H9 (cell line): Measurements from ENCODE around the gene SFRP2. TPM values are rescaled to one million over a fixed set of nuclear protein-coding genes. Genes with fewer than 3 reads are reported as not detected.

ENCODE experiments used
- DNase-seq: peaks from one replicate; pipeline ENCODE4 v3.0.0-alpha.2; 2017
- H2AFZ ChIP-seq: one replicate; pipeline ENCODE4 v1.6.1; 2013; ENCODE audit warnings: mild to moderate bottlenecking, low read length, control low read depth, moderate library complexity
- H2AK5ac ChIP-seq: 2 replicates; pipeline ENCODE4 v1.6.1; 2013; ENCODE audit warnings: low read length, control low read depth, mixed read lengths; ENCODE audit not compliant: insufficient read length
- H2BK120ac ChIP-seq: one replicate; pipeline ENCODE4 v1.6.1; 2013; ENCODE audit warnings: low read depth, mild to moderate bottlenecking, low read length, control low read depth, inconsistent platforms; ENCODE audit not compliant: poor library complexity, severe bottlenecking
- H2BK12ac ChIP-seq: 2 replicates; pipeline ENCODE4 v1.6.1; 2013; ENCODE audit warnings: low read length, control low read depth, mixed read lengths, low read depth; ENCODE audit not compliant: insufficient read length
- H2BK15ac ChIP-seq: 2 replicates; pipeline ENCODE4 v1.6.1; 2013; ENCODE audit warnings: low read depth, low read length, control low read depth
- H2BK20ac ChIP-seq: one replicate; pipeline ENCODE4 v1.6.1; 2013; ENCODE audit warnings: low read depth, mild to moderate bottlenecking, low read length, control low read depth, inconsistent platforms; ENCODE audit not compliant: poor library complexity, severe bottlenecking
- H2BK5ac ChIP-seq: 2 replicates; pipeline ENCODE4 v1.6.1; 2013; ENCODE audit warnings: low read length, control low read depth, mixed read lengths; ENCODE audit not compliant: insufficient read length
- H3K14ac ChIP-seq: 2 replicates; pipeline ENCODE4 v1.6.1; 2013; ENCODE audit warnings: low read length, control low read depth; ENCODE audit not compliant: insufficient read depth
- H3K18ac ChIP-seq: 2 replicates; pipeline ENCODE4 v1.6.1; 2013; ENCODE audit warnings: low read depth, mild to moderate bottlenecking, mixed read lengths, low read length, control low read depth; ENCODE audit not compliant: insufficient read length
- H3K23ac ChIP-seq: 2 replicates; pipeline ENCODE4 v1.6.1; 2013; ENCODE audit warnings: low read length, control low read depth, mixed read lengths, low read depth; ENCODE audit not compliant: insufficient read length
- H3K23me2 ChIP-seq: 2 replicates; pipeline ENCODE4 v1.6.1; 2013; ENCODE audit warnings: low read depth, mild to moderate bottlenecking, mixed read lengths, low read length, control low read depth; ENCODE audit not compliant: insufficient read length, poor library complexity, severe bottlenecking
- H3K27ac ChIP-seq: 2 replicates; pipeline ENCODE4 v1.5.1; 2013; ENCODE audit warnings: low read length, control low read depth, mixed read lengths, low read depth; ENCODE audit not compliant: insufficient read length
- H3K27me3 ChIP-seq: 2 replicates; pipeline ENCODE4 v1.6.1; 2013; ENCODE audit warnings: low read length, control low read depth, inconsistent platforms; ENCODE audit not compliant: insufficient read depth
- H3K4ac ChIP-seq: 2 replicates; pipeline ENCODE4 v1.6.1; 2013; ENCODE audit warnings: low read depth, mild to moderate bottlenecking, control low read depth, inconsistent platforms, low read length, moderate library complexity
- H3K4me1 ChIP-seq: 2 replicates; pipeline ENCODE4 v1.6.1; 2013; ENCODE audit warnings: low read length, control low read depth, inconsistent platforms; ENCODE audit not compliant: insufficient read depth
- H3K4me2 ChIP-seq: 2 replicates; pipeline ENCODE4 v1.6.1; 2013; ENCODE audit warnings: low read length, control low read depth, mixed read lengths; ENCODE audit not compliant: insufficient read length, insufficient read depth
- H3K56ac ChIP-seq: 2 replicates; pipeline ENCODE4 v1.6.1; 2013; ENCODE audit warnings: low read depth, mild to moderate bottlenecking, mixed read lengths, low read length, control low read depth; ENCODE audit not compliant: insufficient read length
- H3K79me1 ChIP-seq: 2 replicates; pipeline ENCODE4 v1.6.1; 2013; ENCODE audit warnings: low read depth, mild to moderate bottlenecking, moderate library complexity, low read length, control low read depth, inconsistent platforms; ENCODE audit not compliant: insufficient read depth, poor library complexity, severe bottlenecking
- H3K79me2 ChIP-seq: 2 replicates; pipeline ENCODE4 v1.6.1; 2013; ENCODE audit warnings: low read length, control low read depth, inconsistent platforms; ENCODE audit not compliant: insufficient read depth
- H3K9ac ChIP-seq: 2 replicates; pipeline ENCODE4 v1.6.1; 2013; ENCODE audit warnings: low read length, control low read depth, mixed read lengths; ENCODE audit not compliant: insufficient read length; ENCODE audit errors: extremely low read depth
- H3K9me3 ChIP-seq: one replicate; pipeline ENCODE4 v1.6.1; 2013; ENCODE audit warnings: low read depth, low read length, inconsistent platforms; ENCODE audit not compliant: control insufficient read depth
- H3T11ph ChIP-seq: one replicate; pipeline ENCODE4 v1.6.1; 2013; ENCODE audit warnings: mild to moderate bottlenecking, low read length, control low read depth, inconsistent platforms
- H4K20me1 ChIP-seq: one replicate; pipeline ENCODE4 v1.6.1; 2013; ENCODE audit not compliant: control insufficient read depth, insufficient read length, insufficient read depth
- H4K5ac ChIP-seq: 2 replicates; pipeline ENCODE4 v1.6.1; 2013; ENCODE audit warnings: low read depth, mild to moderate bottlenecking, mixed read lengths, low read length, control low read depth; ENCODE audit not compliant: insufficient read length
- H4K8ac ChIP-seq: replicated peaks from 2 replicates; pipeline ENCODE4 v1.6.1; 2013; ENCODE audit warnings: low read length, control low read depth, mixed read lengths, low read depth; ENCODE audit not compliant: insufficient read length
- H4K91ac ChIP-seq: 2 replicates; pipeline ENCODE4 v1.6.1; 2013; ENCODE audit warnings: low read depth, mild to moderate bottlenecking, moderate library complexity, mixed read lengths, low read length, control low read depth; ENCODE audit not compliant: insufficient read length
- H3K27ac Mint-ChIP-seq, 3 experiments: 2 replicates in 2 of 3; 3 replicates in 1 of 3; pipeline ENCODE4 v1.8.0; 2020 to 2021; ENCODE audit warnings: mixed read lengths in 3 of 3, mild to moderate bottlenecking in 1 of 3, moderate library complexity in 1 of 3
- H3K27me3 Mint-ChIP-seq: 2 replicates; pipeline ENCODE4 v1.8.0; 2021; ENCODE audit warnings: low read depth, mild to moderate bottlenecking, moderate library complexity, mixed read lengths
- H3K36me3 Mint-ChIP-seq, 3 experiments: 2 replicates in 2 of 3; 3 replicates in 1 of 3; pipeline ENCODE4 v1.8.0; 2020 to 2021; ENCODE audit warnings: low read depth in 3 of 3, mixed read lengths in 3 of 3; ENCODE audit not compliant: insufficient read depth in 1 of 3
- H3K4me1 Mint-ChIP-seq, 2 experiments: 2 replicates each; pipeline ENCODE4 v1.8.0; 2020; ENCODE audit warnings: mixed read lengths in 2 of 2
- H3K4me3 Mint-ChIP-seq, 2 experiments: 2 replicates in 1 of 2; 3 replicates in 1 of 2; pipeline ENCODE4 v1.8.0; 2020 to 2021; ENCODE audit warnings: mild to moderate bottlenecking in 2 of 2, mixed read lengths in 2 of 2, moderate library complexity in 1 of 2
- H3K9me3 Mint-ChIP-seq, 2 experiments: 2 replicates in 1 of 2; 3 replicates in 1 of 2; pipeline ENCODE4 v1.8.0; 2020; ENCODE audit warnings: mild to moderate bottlenecking in 2 of 2, mixed read lengths in 2 of 2, moderate library complexity in 1 of 2
- CTCF ChIP-seq: fragments of 200-600 bp; sonication (generic); conservative IDR thresholded peaks from 3 replicates; pipeline ENCODE4 v1.8.0; 2021; ENCODE audit warnings: antibody characterized with exemption, mild to moderate bottlenecking
- WGBS: extraction: QIAGEN DNeasy Blood & Tissue Kit; methylation state at CpG from one replicate; pipeline ENCODE4 v1.1.7; 2013; ENCODE audit warnings: missing lambda C conversion rate, low lambda C conversion rate, mixed read lengths; ENCODE audit not compliant: insufficient read length; ENCODE audit errors: extremely low coverage; 5-methylcytosine and 5-hydroxymethylcytosine counted together
- total RNA-seq: library from RNA; stranded (reverse); gene quantifications from 2 replicates; pipeline ENCODE4 v1.2.1, GENCODE V29; 2021

The SFRP2 gene
- total RNA-seq, 1 experiment from 2014 or later = 156 TPM

- Histone ChIP-seq H3K4me2 (no peak overlapping the region), H2AK5ac (no peak overlapping the region)
Measured at GRCh38 chr4:153731239-153731638, 57.6 kb downstream of the SFRP2 start.

More at GRCh38 chr4:153731239-153731638, 57.6 kb downstream of the SFRP2 start:
- Histone ChIP-seq H2BK120ac (no peak overlapping the region), H3K4me1 (no peaks in the 10 kb centered on the region), H2BK15ac (no peak overlapping the region), H3K56ac (no peak overlapping the region), H3K14ac (no peak overlapping the region), H3K27ac (no peak overlapping the region), H2BK12ac (no peak overlapping the region), H4K8ac (no peak overlapping the region), H4K5ac (no peak overlapping the region), H3K79me2 (no peaks in the 10 kb centered on the region), H2BK5ac (no peak overlapping the region), H4K20me1 (no peaks in the 10 kb centered on the region), H3K23me2 (no peaks in the 10 kb centered on the region), H3K27me3 (no peaks in the 10 kb centered on the region), H3K9ac (no peak overlapping the region), H3K79me1 (no peaks in the 10 kb centered on the region), H4K91ac (no peak overlapping the region), H3K4ac (no peak overlapping the region), H2BK20ac (no peak overlapping the region), H3K9me3 (no peaks in the 10 kb centered on the region), H3K23ac (no peak overlapping the region), H3K18ac (no peak overlapping the region), H2AFZ (no peak overlapping the region), H3T11ph (no peak overlapping the region)
- no peaks in the 10 kb centered on the region for H3K9me3 Mint-ChIP-seq
- H3K4me3 Mint-ChIP-seq = no peak overlapping the region
- no CpG with 5 or more reads among the region's 3 CpGs for WGBS
- no peak for DNase-seq
- H3K27ac Mint-ChIP-seq = no peak overlapping the region; a peak in 2 of 7 replicates
- TF ChIP-seq CTCF = no peak
- H3K4me1 Mint-ChIP-seq = peaks cover 5 to 8% of the 10 kb centered on the region in 2 experiments; a peak in 3 of 4 replicates
- H3K36me3 Mint-ChIP-seq = 0 out of 7 replicates have a peak, but pooled peaks cover 0 to 1% (median 0%) of the 10 kb centered on the region in 3 experiments
- H3K27me3 Mint-ChIP-seq = no peaks in the 10 kb centered on the region

Other genes starting within 250 kb of the SFRP2 start
- gene TLR2, start 104.8 kb downstream of the SFRP2 start, total RNA-seq = 0.90 and 1.0 TPM in 2 replicates
- gene RNF175, start 29.1 kb downstream of the SFRP2 start, total RNA-seq = 3.3 and 4.3 TPM in 2 replicates